HG02943 (cell line): ENCODE measurements around the gene FGF22.

ENCODE experiments used
- ATAC-seq: cut with Tn5 transposase; IDR thresholded peaks from one replicate; pipeline ENCODE4 v1.9.1; 2021; ENCODE audit warnings: mild to moderate bottlenecking, low read depth, moderate library complexity; ENCODE audit not compliant: unreplicated experiment

FGF22 gene

GRCh38 chr19:640606-641189, 1.0 kb downstream of the FGF22 start:
- ATAC-seq = no peak

GRCh38 chr19:641702-642101, 2.0 kb downstream of the FGF22 start:
- no peak for ATAC-seq

GRCh38 chr19:642767-643727, 3.4 kb downstream of the FGF22 start:
- ATAC-seq = no peak

DNA sequence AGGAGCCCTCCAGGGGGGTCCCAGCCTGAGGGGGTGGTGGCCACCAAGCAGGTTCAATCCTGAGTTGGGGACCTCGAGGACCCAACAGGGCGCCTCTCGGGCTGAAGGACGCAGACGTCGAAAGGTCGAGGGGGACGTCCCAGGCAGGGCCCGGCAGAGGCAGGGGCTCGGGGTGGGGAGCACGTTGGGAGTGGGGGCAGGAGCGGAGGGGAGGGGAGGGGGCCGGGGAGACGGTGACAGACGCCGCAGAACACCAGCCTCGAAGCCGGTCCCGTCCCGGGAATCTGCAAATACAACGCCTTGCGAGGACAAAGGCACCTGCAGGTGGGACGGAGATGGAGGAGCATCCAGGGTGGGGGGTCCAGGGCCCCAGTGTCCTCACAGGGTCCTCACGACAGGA, 4.1 kb downstream of the FGF22 start:
- ATAC-seq = no peak

GRCh38 chr19:644363-644762, 4.7 kb downstream of the FGF22 start:
- no peak for ATAC-seq

DNA sequence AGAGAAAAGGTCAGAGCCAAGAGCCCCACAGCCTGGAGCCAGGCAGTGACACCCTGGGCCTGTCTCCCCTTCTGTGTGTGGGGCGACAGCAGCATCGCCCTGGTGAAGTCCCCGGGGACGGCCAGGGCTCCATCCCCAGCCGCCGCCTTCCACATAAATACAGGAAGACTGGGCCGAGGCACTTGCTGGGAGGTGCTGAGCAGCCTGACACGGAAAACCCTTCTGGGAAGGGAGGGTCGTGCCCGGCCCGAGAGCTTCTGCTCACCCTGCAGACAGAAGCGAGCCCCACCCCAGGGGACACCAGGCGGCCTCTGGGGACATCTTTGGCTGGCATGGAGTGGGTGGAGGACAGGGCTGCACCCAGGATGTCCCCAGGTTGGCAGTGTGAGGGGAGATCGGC, 5.1 kb downstream of the FGF22 start:
- ATAC-seq = no peak

GRCh38 chr19:645912-646778, 6.5 kb downstream of the FGF22 start:
- ATAC-seq = no peak

DNA sequence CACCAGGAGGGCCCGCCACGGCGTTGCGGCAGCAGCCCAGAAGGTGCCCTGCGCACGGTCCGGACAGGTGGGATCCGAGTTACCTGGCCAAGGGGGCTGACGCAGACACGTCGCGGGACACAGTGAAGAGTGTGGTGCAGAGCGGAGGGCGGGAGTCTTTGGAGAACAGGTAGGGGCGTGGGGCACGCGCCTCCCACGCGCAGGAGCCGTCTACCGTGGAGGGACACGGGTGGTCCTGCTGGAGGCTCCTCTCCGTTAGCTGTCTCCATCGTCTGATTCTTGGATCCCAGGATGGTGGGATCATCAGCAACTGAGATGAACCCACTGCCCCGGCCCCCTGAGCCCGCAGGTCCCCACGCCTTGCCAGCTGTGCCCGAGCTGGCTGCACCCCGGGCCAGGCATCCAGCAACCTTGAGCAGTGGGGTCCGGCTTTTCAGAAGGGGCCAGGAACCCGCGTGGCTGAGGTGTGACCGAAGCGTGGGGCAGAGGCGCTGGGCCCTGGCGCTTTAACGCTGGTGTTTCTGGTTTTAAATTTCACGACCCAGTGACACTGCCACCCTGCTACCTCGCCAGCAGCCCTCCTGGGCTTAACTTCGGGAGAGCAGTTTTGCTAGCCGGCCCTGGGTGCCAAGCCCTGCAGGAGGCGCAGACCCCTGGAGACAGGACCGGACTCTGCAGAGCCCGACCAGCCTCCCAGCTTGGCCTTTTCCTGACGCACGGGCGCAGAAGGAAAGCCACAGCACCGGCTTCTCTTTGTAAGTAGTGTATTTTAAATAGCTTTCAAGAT, 7.3 kb downstream of the FGF22 start:
- ATAC-seq = no peak

DNA sequence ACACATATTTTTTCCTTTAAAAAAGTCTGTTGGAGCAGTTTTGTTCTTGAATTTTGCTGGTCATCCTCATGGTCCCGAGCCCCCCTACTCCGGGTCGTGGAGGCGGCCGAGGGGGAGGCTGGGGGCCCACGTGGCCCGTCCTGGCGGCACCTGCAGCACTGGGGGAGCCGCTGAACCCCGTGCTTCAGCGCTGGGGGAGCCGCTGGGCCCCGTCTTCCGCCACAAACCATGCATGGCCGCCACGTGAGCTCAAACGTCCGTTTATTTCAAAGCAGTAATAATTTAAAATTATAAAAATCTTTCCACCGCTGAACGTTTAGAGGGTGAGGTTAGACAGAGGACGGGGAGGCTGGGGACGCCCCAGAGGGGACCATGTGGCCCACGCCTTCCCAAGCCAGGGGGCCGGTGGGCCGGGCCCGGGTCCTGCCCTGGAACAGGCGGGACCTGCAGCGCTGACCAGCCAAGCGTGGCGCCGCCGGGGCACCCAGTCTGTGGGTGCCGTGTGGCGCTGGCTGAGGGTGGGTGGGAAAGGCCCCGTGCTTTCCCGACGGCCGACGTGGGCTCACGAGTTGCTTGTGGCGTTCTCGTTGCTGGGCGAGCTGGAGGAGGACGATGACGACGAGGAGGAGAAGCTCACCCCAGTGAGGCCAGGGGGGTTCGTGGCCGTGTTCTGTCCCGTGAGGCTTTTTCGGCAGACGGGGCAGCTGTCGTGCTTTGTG, 8.0 kb downstream of the FGF22 start:
- ATAC-seq = no peak

DNA sequence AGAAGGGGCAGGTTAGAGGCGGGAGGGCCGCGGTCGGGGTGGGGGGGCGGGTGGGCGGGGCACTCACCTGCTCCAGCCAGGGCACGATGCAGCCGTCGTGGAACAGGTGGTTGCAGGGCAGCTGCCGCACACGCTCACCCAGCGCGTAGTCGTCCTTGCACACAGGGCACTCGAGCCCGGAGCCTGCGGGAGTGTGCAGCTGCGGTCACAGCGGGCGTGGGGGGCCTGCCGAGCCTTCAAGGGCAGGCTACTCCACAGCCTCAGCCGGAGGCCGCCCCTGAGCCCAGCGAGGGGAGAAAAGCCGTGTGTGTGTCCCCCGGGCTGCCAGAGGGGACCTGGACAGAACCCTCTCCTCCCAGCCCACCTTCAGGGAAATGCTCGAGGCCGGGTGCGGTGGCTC, 8.6 kb downstream of the FGF22 start:
- no peak for ATAC-seq

GRCh38 chr19:648904-649801, 9.5 kb downstream of the FGF22 start:
- ATAC-seq = no peak

DNA sequence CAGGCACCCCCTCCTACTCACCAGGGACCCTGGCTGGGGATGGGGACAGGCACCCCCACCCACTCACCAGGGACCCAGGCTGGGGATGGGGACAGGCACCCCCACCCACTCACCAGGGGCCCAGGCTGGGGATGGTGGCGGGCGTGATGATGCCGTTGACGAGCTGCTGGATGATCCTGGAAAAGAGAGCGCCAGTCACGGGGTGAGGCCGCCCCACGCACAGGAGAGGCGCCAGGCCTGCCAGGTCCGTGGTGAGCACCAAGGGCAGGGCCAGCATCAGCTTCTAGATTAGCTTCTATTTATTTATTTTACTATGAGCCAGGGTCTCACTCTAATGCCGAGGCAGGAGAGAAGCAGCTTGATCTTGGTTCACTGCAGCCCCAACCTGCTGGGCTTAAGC, 10.4 kb downstream of the FGF22 start:
- ATAC-seq = no peak

GRCh38 chr19:651114-651818, 11.6 kb downstream of the FGF22 start:
- no peak for ATAC-seq

DNA sequence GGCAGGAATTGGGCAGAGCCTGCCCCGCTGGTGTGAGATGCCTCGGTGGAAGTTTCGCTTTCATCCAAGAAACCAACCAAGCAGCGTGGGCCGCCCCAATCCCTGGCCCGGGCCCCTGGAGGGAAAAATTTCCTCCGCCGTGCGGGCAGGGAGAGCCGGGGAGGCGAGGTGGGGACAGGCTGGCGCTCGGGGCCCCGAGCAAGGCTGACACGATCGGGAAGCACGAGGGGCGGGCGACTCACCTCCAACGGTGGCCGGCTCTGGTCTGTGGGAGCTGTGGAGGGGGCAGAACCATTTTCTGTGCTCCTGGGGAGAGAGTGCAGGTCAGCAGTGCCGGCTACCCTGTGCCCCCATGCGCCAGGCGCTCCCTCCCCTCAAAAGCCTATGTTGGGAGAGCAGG, 12.3 kb downstream of the FGF22 start:
- no peak for ATAC-seq

DNA sequence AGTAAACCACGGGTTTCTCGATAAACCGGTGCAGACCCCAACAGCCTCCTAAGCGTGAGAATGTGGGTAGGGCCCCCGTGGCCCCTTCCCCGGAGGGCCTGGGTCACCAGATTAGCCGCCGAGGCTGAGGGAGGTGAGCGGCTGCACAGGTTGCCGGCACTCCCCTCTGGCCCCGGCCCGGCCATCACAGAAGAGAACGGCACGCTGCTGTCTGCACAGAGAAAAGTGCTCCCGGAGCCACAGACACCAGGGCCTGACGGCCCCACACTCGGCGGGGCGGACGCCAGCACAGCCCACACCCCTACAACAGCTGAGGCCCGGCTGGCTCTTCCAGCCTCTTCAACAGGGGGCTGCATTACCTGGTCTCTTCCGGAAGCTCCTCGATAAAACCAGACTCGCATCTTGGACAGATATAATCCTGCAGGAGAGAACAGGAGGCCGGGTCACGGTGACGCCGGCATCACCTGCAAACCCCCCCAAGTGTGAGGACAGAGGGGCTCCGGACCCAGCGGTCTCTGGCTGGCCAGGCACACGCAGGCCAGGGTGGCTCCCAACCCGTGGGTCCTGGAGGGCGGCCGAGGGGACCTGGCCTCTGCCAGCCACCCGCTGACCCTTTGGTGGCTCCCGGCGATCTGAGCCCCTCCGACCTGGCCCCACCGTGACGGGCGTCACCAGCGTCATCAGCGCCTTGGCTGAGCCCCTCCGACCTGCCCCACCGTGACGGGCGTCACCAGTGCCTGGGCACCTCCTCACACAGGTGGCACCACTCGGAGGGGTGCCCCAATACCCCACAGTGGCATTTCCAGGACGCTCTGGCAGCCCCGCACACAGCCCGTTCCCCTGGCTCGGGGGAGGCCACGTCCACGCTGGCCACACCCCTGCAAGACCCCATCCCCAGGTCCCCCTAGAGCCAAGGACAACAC, 13.0 kb downstream of the FGF22 start:
- ATAC-seq = no peak

GRCh38 chr19:653425-653824, 13.7 kb downstream of the FGF22 start:
- no peak for ATAC-seq

- ATAC-seq = no peak
Measured at GRCh38 chr19:655691-656090, 16.0 kb downstream of the FGF22 start.
